Breast epithelium (tissue), 4 donors: ENCODE data around the gene RABGAP1L. TPM values are rescaled to one million over a fixed set of nuclear protein-coding genes. Genes with fewer than 3 reads are reported as not detected.
A peak's percentile ranks its signal among the peaks of the same experiment; 100 is the strongest.

Source experiments
- DNase-seq, 2 donors: peaks; one replicate each; pipeline ENCODE4 v3.0.0-alpha.2; 2019; ENCODE audit warnings: low spot score in 2 of 2
- H3K27ac ChIP-seq, 2 donors: fragments of 200-600 bp; sonication (generic) in 1 of 2; one replicate each; pipeline ENCODE4 v1.5.1; 2016 to 2019; ENCODE audit warnings: mild to moderate bottlenecking in 1 of 2
- H3K27me3 ChIP-seq, 2 donors: fragments of 200-600 bp; sonication (generic) in 1 of 2; one replicate each; pipeline versions ENCODE4 v1.5.1 to v1.6.0; 2017 to 2019; ENCODE audit warnings: control low read depth in 1 of 2, mild to moderate bottlenecking in 1 of 2
- H3K36me3 ChIP-seq: fragments of 200-600 bp; one replicate; pipeline ENCODE4 v1.5.1; 2019
- H3K4me1 ChIP-seq, 2 donors: fragments of 200-600 bp; sonication (generic); one replicate each; pipeline ENCODE4 v1.5.1; 2016 to 2019; ENCODE audit warnings: control low read depth in 1 of 2
- H3K4me3 ChIP-seq, 3 donors: fragments of 200-600 bp; sonication (generic); 1 replicate in 2 of 3; 2 replicates in 1 of 3; pipeline ENCODE4 v1.5.1; 2016 to 2019; ENCODE audit warnings: mild to moderate bottlenecking in 3 of 3, moderate library complexity in 2 of 3
- H3K9me3 ChIP-seq, 2 donors: fragments of 200-600 bp; sonication (generic) in 1 of 2; one replicate each; pipeline ENCODE4 v1.5.1; 2016 to 2019; ENCODE audit warnings: control low read depth in 1 of 2
- POLR2A ChIP-seq: fragments of 450-650 bp; IDR thresholded peaks from one replicate; pipeline ENCODE4 v1.6.1; 2016; ENCODE audit warnings: antibody characterized with exemption, mild to moderate bottlenecking, moderate library complexity
- POLR2AphosphoS5 ChIP-seq, 3 donors: sonication (generic); formaldehyde crosslinking; IDR thresholded peaks; one replicate each; pipeline ENCODE4 v1.6.1; 2017; ENCODE audit warnings: antibody characterized with exemption in 3 of 3
- intact Hi-C: fragments of 100-400 bp; cut with DNase I; formaldehyde crosslinking; loops from one replicate; pipeline ENCODE4 v1.15.1; 2023; ENCODE audit warnings: low total_unique reads
- total RNA-seq, 3 donors: library from RNA; depleted of rRNA; stranded (reverse); fragments of >200 nt; gene quantifications; one replicate each; pipeline ENCODE4 v1.1.0, GENCODE V29; 2016
- TF ChIP-seq, protein P1 (sequence below), 3 donors: fragments of 450-650 bp; IDR thresholded peaks; one replicate each; pipeline ENCODE4 v1.5.1; 2016 to 2017; ENCODE audit warnings: antibody characterized with exemption in 3 of 3, mild to moderate bottlenecking in 3 of 3, moderate library complexity in 3 of 3

RABGAP1L gene
- total RNA-seq, 3 donors from 2014 or later: 41.3 to 83.7 (median 49.5) TPM

DNA sequence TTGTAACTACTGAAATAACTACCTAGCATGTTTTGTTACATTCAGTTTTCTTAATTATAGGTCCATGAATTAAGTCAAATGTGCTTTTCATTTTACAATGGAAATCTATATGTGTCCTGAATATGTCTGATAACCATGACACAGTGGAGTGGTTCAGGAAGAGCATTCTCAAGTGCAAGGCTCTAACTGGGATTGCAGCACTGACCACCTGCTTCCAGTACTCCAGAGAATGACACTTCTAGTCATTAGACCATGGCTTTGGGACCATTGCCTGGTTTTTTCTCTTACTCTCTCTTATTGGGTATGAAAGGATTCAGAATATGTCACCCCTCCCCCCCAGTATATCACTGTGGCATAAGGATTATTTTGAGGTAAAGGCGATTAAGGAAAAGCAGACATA lies 635.5 kb downstream of the RABGAP1L start:
- H3K27ac ChIP-seq: no peak overlapping the region
- intact Hi-C loops: no loop called here
- no peak for DNase-seq
- H3K36me3 ChIP-seq: no peaks in the 10 kb centered on the region
- no peaks in the 10 kb centered on the region for H3K9me3 ChIP-seq
- H3K4me3 ChIP-seq: no peak overlapping the region
- H3K4me1 ChIP-seq: no peaks in the 10 kb centered on the region
- no peak for TF ChIP-seq POLR2A
- TF ChIP-seq, protein P1, sequence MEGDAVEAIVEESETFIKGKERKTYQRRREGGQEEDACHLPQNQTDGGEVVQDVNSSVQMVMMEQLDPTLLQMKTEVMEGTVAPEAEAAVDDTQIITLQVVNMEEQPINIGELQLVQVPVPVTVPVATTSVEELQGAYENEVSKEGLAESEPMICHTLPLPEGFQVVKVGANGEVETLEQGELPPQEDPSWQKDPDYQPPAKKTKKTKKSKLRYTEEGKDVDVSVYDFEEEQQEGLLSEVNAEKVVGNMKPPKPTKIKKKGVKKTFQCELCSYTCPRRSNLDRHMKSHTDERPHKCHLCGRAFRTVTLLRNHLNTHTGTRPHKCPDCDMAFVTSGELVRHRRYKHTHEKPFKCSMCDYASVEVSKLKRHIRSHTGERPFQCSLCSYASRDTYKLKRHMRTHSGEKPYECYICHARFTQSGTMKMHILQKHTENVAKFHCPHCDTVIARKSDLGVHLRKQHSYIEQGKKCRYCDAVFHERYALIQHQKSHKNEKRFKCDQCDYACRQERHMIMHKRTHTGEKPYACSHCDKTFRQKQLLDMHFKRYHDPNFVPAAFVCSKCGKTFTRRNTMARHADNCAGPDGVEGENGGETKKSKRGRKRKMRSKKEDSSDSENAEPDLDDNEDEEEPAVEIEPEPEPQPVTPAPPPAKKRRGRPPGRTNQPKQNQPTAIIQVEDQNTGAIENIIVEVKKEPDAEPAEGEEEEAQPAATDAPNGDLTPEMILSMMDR (IDR thresholded peaks at IDR 0.05): no peak
- TF ChIP-seq POLR2AphosphoS5 (IDR thresholded peaks at IDR 0.05): no peak
- no peaks in the 10 kb centered on the region for H3K27me3 ChIP-seq

DNA sequence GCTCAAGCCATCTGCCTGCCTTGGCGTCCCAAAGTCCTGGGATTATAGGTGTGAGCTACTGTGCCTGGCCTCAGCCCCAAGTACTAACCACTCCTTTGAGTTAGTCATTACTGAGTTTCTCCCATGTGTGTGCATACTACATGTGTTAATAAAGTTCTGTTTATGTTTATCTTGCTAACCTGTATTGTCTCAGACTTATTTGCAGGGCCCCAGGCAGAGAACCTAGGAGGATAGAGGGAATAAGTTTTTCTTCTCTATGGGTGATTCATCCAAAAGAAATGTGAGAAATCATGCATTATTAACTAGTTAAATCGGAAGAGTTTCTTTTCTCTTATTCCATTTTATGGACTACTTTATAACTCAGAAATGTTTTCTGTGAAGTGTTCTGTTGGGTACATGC lies 636.5 kb downstream of the RABGAP1L start:
- intact Hi-C loops: no loop called here
- Histone ChIP-seq H3K36me3 (no peaks in the 10 kb centered on the region), H3K9me3 (no peaks in the 10 kb centered on the region), H3K4me3 (no peak overlapping the region), H3K27me3 (no peaks in the 10 kb centered on the region), H3K27ac (no peak overlapping the region), H3K4me1 (no peaks in the 10 kb centered on the region)
- no peak for DNase-seq
- TF ChIP-seq POLR2A: no peak
- TF ChIP-seq, protein P1 (IDR thresholded peaks at IDR 0.05): no peak

DNA sequence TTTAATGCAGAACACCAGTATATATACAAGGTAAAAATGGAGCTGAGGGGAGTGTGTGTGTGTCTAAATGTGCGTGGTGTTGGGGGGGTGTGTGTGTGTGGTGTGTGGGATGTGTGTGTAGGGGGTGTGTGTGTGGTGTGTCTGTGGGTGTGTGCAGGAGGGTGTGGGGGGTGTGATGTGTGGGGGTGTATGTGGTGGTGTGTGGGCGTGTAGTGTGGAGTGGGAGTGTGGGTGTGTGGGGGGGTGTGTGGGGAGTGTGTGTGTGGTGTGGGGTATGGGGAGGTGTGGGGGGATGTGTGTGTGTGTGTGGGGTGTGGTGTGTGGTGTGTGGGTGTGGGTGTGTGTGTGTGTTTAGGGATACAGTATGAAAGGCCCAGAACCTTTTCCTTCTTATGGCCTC lies 638.1 kb downstream of the RABGAP1L start:
- H3K27me3 ChIP-seq: no peaks in the 10 kb centered on the region
- no peak for DNase-seq
- no peaks in the 10 kb centered on the region for H3K36me3 ChIP-seq
- H3K9me3 ChIP-seq: no peaks in the 10 kb centered on the region
- no peak for TF ChIP-seq POLR2A
- TF ChIP-seq POLR2AphosphoS5 (IDR thresholded peaks at IDR 0.05): no peak
- no peak overlapping the region for H3K27ac ChIP-seq
- no peak overlapping the region for H3K4me3 ChIP-seq
- intact Hi-C loops: no loop called here
- no peaks in the 10 kb centered on the region for H3K4me1 ChIP-seq

DNA sequence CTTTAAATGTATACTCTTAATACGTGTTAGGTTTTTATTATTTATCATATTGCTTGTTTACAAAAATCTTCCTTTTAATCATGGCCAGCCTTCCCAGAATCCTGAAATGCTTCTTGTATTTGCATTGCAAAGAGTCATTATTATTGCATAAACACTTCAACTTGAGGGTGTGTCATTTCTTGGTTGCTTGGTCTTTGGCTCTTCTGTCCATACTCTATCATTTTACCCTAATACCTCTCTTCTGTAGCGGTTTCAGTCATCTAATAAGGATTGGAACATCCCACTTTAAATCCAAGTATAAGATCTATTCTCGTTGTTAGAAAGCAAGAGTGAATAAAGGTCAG lies 639.8 kb downstream of the RABGAP1L start:
- intact Hi-C loops: no loop called here
- peak overlapping the region; percentile 54 to 69 (median 58) for H3K4me3 ChIP-seq
- TF ChIP-seq, protein P1 (IDR thresholded peaks at IDR 0.05): no peak
- DNase-seq: no peak
- peak overlapping the region; percentile 62 to 72 for H3K27ac ChIP-seq
- no peaks in the 10 kb centered on the region for H3K9me3 ChIP-seq
- no peaks in the 10 kb centered on the region for H3K4me1 ChIP-seq
- H3K36me3 ChIP-seq: no peaks in the 10 kb centered on the region
- H3K27me3 ChIP-seq: no peaks in the 10 kb centered on the region

DNA sequence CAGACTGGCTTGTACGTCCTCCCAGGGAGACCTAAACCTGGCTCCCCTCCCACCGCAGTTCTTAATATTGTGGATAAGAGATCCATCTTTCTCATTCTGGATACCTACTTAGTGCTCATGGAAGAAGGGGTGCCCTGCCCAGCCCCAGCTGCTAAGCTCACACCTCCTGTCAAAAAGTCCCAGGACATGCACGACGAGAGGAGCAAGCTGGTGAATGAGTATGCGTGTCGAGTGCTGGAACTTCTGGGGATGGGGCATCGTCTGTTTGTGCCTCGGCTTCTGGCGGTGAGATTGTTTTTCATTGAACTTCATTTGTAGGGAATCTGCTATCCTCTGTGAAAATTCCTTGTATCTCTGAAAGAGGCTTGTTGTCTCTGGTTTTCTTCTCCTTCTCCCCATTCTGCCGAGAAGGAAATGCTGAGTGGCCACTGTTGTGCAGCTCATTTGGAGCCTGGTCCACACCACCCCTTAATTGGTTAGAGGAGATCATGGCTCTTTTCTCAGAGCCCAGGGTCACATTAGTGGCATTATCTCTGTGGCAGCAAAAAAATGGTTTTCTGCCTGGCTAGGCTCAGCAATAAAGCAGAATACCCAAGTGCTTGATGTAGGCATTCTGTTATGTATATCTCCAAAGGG lies 641.0 kb downstream of the RABGAP1L start:
- no peak for DNase-seq
- no peaks in the 10 kb centered on the region for H3K27me3 ChIP-seq
- H3K9me3 ChIP-seq: no peaks in the 10 kb centered on the region
- no peaks in the 10 kb centered on the region for H3K36me3 ChIP-seq
- peak overlapping the region; percentile 54 to 69 (median 58) for H3K4me3 ChIP-seq
- TF ChIP-seq, protein P1 (IDR thresholded peaks at IDR 0.05): no peak
- no peak for TF ChIP-seq POLR2AphosphoS5 (IDR thresholded peaks at IDR 0.05)
- TF ChIP-seq POLR2A: no peak
- intact Hi-C loops: no loop called here
- H3K4me1 ChIP-seq: no peaks in the 10 kb centered on the region
- peak overlapping the region; percentile 62 to 72 for H3K27ac ChIP-seq

DNA sequence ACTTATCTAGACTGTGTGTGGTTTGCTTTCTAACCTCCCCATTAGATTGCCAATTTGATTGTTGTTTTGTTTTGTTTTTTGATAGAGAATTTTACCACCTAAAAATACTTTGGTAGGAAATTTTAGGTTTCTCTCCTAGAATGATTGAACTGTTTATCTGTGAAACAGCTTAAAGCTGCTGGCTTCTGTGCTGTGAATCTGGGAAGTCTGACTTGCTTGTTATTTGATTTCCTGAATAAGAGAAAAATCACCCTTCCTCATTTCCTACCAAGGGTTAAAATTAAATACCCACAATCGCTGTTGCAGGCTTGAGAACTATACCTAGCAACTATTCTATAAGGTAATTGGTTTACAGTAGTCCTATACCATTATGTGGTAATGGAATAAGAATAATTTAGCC lies 641.6 kb downstream of the RABGAP1L start:
- DNase-seq: no peak
- H3K36me3 ChIP-seq: no peaks in the 10 kb centered on the region
- peak overlapping the region in 2 of 3 donors; percentile 54 to 69 for H3K4me3 ChIP-seq
- H3K27ac ChIP-seq: no peak overlapping the region
- H3K27me3 ChIP-seq: no peaks in the 10 kb centered on the region
- intact Hi-C loops: no loop called here
- H3K4me1 ChIP-seq: no peaks in the 10 kb centered on the region
- H3K9me3 ChIP-seq: no peaks in the 10 kb centered on the region
- TF ChIP-seq, protein P1 (IDR thresholded peaks at IDR 0.05): no peak
- TF ChIP-seq POLR2AphosphoS5 (IDR thresholded peaks at IDR 0.05) (no peak), POLR2A (no peak)
